Heart left ventricle (tissue), 13 donors: ENCODE measurements around the gene RGS10.
"Not testable (repeated sequence)": the region's sequence is repeated elsewhere in the genome, so short reads cannot be mapped to it uniquely, and the experiment has no call there.

ENCODE experiments used
- POLR2A ChIP-seq, 2 donors: fragments of 450-650 bp; IDR thresholded peaks; one replicate each; pipeline ENCODE4 v1.6.1; 2017; ENCODE audit warnings: antibody characterized with exemption in 2 of 2, mild to moderate bottlenecking in 2 of 2, moderate library complexity in 2 of 2
- TF ChIP-seq, protein P1 (sequence below), 12 donors: fragments of 200-600 bp; sonication (generic) in 4 of 12; IDR thresholded peaks; one replicate each; pipeline versions ENCODE4 v1.5.0 to v1.8.0; 2018 to 2022; ENCODE audit warnings: antibody characterized with exemption in 12 of 12, mild to moderate bottlenecking in 5 of 12
- donor health status: ischemic (EF 13 %, LVEDD 7.1; RV severe dilation, severe dysfunction).
- donor health status: DM: no; HTN: yes; CAD: no.
- donor health status: DM: no; HTN: no; CAD: no.
- donor health status: ischemic (EF 25% LVEDD 6.9; RV normal size, moderate dysfunction).
- donor health status: ischemic (EF 25% LVEDD 5.7; RV mildly dilated, moderate dysfunction).
- donor health status: ischemic (EF 35%, LVEDD 5.7; RV mildly dilated, moderate dysfunction).
- donor health status: nonischemic (EF 11% LVEDD 7.7; RV severe dilation, severe dysfunction).
- donor health status: DM: yes; HTN: yes; CAD: no.
- donor health status: PGD.
- donor health status: ischemic (EF 29% LVEDD 5.4; RV normal size, mild dysfunction).
- donor health status: nonischemic (EF 23%, LVEDD 6.1; RV moderate dilation, normal function).

- TF ChIP-seq, protein P1, sequence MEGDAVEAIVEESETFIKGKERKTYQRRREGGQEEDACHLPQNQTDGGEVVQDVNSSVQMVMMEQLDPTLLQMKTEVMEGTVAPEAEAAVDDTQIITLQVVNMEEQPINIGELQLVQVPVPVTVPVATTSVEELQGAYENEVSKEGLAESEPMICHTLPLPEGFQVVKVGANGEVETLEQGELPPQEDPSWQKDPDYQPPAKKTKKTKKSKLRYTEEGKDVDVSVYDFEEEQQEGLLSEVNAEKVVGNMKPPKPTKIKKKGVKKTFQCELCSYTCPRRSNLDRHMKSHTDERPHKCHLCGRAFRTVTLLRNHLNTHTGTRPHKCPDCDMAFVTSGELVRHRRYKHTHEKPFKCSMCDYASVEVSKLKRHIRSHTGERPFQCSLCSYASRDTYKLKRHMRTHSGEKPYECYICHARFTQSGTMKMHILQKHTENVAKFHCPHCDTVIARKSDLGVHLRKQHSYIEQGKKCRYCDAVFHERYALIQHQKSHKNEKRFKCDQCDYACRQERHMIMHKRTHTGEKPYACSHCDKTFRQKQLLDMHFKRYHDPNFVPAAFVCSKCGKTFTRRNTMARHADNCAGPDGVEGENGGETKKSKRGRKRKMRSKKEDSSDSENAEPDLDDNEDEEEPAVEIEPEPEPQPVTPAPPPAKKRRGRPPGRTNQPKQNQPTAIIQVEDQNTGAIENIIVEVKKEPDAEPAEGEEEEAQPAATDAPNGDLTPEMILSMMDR (IDR thresholded peaks at IDR 0.05), result not testable (repeated sequence)
- not testable (repeated sequence) for TF ChIP-seq POLR2A (IDR thresholded peaks at IDR 0.05)
Measured at GRCh38 chr10:119463195-119463594, 79.3 kb downstream of the RGS10 start.
